Neural progenitor cell (in vitro differentiated cells): Measurements from ENCODE around the gene PER2. TPM values are rescaled to one million over a fixed set of nuclear protein-coding genes. Genes with fewer than 3 reads are reported as not detected.

Experiments used
- DNase-seq: peaks from one replicate; pipeline ENCODE4 v3.0.0-alpha.2; 2016; ENCODE audit warnings: low spot score
- H2AFZ ChIP-seq: fragments of 200-600 bp; sonication (generic); replicated peaks from 2 replicates; pipeline ENCODE4 v1.6.1; 2016; ENCODE audit warnings: antibody characterized with exemption
- H3F3A ChIP-seq: fragments of 200-600 bp; sonication (generic); 2 replicates; pipeline ENCODE4 v1.6.1; 2016; ENCODE audit warnings: antibody characterized with exemption, low read depth
- H3K27ac ChIP-seq: fragments of 200-600 bp; sonication (generic); 2 replicates; pipeline ENCODE4 v1.5.1; 2016; ENCODE audit warnings: mild to moderate bottlenecking
- H3K27me3 ChIP-seq: fragments of 200-600 bp; sonication (generic); 2 replicates; pipeline ENCODE4 v1.6.1; 2016; ENCODE audit warnings: mild to moderate bottlenecking, moderate library complexity
- H3K36me3 ChIP-seq: fragments of 200-600 bp; sonication (generic); 2 replicates; pipeline ENCODE4 v1.5.1; 2016
- H3K4me1 ChIP-seq: fragments of 200-600 bp; sonication (generic); 2 replicates; pipeline ENCODE4 v1.6.1; 2016; ENCODE audit warnings: mixed run types
- H3K4me2 ChIP-seq: fragments of 200-600 bp; sonication (generic); 2 replicates; pipeline ENCODE4 v1.6.1; 2016
- H3K4me3 ChIP-seq: fragments of 200-600 bp; sonication (generic); 2 replicates; pipeline ENCODE4 v1.5.1; 2016
- H3K79me2 ChIP-seq: fragments of 200-600 bp; sonication (generic); 2 replicates; pipeline ENCODE4 v1.6.1; 2016; ENCODE audit warnings: low read depth
- H3K9ac ChIP-seq: fragments of 200-600 bp; sonication (generic); 2 replicates; pipeline ENCODE4 v1.6.1; 2016
- H3K9me3 ChIP-seq: fragments of 200-600 bp; sonication (generic); 2 replicates; pipeline ENCODE4 v1.5.1; 2016; ENCODE audit warnings: low read depth
- H4K20me1 ChIP-seq: fragments of 200-600 bp; sonication (generic); 2 replicates; pipeline ENCODE4 v1.6.1; 2016; ENCODE audit warnings: low read depth
- H3K27ac Mint-ChIP-seq: 3 replicates; pipeline ENCODE4 v1.8.0; 2021; ENCODE audit warnings: mixed read lengths
- H3K27me3 Mint-ChIP-seq: 2 replicates; pipeline ENCODE4 v1.8.0; 2022; ENCODE audit warnings: low read depth, mild to moderate bottlenecking, inconsistent platforms, moderate library complexity, mixed read lengths; ENCODE audit not compliant: insufficient read depth
- H3K36me3 Mint-ChIP-seq: 3 replicates; pipeline ENCODE4 v1.8.0; 2021; ENCODE audit warnings: mixed read lengths
- H3K4me1 Mint-ChIP-seq: 3 replicates; pipeline ENCODE4 v1.8.0; 2021; ENCODE audit warnings: mixed read lengths
- H3K4me3 Mint-ChIP-seq: 3 replicates; pipeline ENCODE4 v1.8.0; 2021; ENCODE audit warnings: mild to moderate bottlenecking, moderate library complexity, mixed read lengths
- H3K9me3 Mint-ChIP-seq: 3 replicates; pipeline ENCODE4 v1.8.0; 2020; ENCODE audit warnings: mixed read lengths
- EZH2 ChIP-seq: fragments of 200-600 bp; sonication (generic); IDR thresholded peaks from 2 replicates; pipeline ENCODE4 v1.6.1; 2017; ENCODE audit warnings: antibody characterized with exemption, mild to moderate bottlenecking, moderate library complexity
- EZH2phosphoT487 ChIP-seq: fragments of 200-600 bp; sonication (generic); IDR thresholded peaks from 2 replicates; pipeline ENCODE4 v1.6.1; 2017; ENCODE audit warnings: antibody characterized with exemption
- total RNA-seq: library from RNA; depleted of rRNA; stranded (reverse); fragments of >200 nt; gene quantifications from 2 replicates; pipeline ENCODE4 v1.2.3, GENCODE V29; 2015; ENCODE audit warnings: low replicate concordance
- TF ChIP-seq, protein P1 (sequence below): fragments of 200-600 bp; sonication (generic); IDR thresholded peaks from 2 replicates; pipeline ENCODE4 v1.5.1; 2017; ENCODE audit warnings: antibody characterized with exemption, mild to moderate bottlenecking

Gene PER2
- total RNA-seq, 1 donor from 2014 or later: 1.4 TPM

DNA sequence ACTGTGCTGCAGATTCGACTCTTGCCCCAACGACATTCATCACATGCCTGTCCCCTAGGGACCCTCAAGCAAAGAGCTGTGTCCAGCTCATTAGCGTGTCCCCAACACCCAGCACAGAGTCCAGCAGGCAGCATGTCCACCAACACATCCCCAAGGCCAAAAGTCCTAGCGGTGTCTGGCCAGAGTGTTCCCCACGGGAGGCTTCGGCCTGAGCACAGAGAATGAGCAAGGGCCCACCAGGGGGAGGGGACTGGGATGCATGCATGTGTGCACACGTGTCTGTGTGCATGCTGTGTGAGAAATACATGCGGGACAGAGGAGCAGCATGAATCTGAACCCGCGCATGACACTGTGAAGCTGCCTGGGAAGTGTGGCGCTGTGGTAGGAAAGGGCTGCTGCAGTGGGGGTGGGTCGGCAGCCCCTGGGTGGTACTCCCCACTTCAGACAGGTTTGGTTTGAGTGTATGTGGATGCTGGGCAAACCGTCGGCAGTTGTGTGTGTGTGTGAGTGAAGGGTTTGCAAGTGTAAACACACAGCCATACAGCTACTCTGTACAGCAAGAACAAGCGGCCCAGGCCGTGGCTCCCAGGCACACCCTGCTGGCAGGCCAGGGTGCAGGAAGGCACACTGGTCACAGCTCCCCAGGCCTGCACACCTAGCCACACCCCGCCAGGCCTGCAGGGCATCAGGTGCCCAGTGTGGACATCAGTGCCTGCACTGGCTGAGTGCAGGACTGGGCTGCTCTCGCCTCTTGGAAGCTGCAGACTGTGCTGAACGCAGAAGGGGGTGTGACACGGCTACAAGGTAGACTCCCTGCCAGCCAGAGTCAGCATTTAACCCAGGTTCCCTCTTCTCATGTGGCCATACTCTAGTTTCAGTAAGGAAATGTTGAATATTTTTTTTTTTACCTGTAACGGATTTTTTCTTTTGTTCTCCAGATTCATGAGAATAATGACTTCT, 29.1 kb downstream of the PER2 start:
- Histone ChIP-seq H3K9me3 (no peaks in the 10 kb centered on the region), H3K4me2 (no peak overlapping the region), H3K27ac (no peak overlapping the region), H4K20me1 (peaks cover 7% of the 10 kb centered on the region), H2AFZ (no peak overlapping the region), H3K36me3 (no peaks in the 10 kb centered on the region), H3K4me3 (no peak overlapping the region), H3K4me1 (no peaks in the 10 kb centered on the region), H3K9ac (no peak overlapping the region), H3K27me3 (no peaks in the 10 kb centered on the region), H3F3A (peaks cover 4% of the 10 kb centered on the region), H3K79me2 (no peaks in the 10 kb centered on the region)
- Mint-ChIP-seq H3K4me3 (no peak overlapping the region), H3K36me3 (peaks cover 18% of the 10 kb centered on the region), H3K27me3 (peaks cover 2% of the 10 kb centered on the region), H3K4me1 (peaks cover 38% of the 10 kb centered on the region), H3K9me3 (no peaks in the 10 kb centered on the region), H3K27ac (peak overlapping the region; percentile 92)
- TF ChIP-seq EZH2phosphoT487 (no peak), EZH2 (no peak)
- TF ChIP-seq, protein P1, sequence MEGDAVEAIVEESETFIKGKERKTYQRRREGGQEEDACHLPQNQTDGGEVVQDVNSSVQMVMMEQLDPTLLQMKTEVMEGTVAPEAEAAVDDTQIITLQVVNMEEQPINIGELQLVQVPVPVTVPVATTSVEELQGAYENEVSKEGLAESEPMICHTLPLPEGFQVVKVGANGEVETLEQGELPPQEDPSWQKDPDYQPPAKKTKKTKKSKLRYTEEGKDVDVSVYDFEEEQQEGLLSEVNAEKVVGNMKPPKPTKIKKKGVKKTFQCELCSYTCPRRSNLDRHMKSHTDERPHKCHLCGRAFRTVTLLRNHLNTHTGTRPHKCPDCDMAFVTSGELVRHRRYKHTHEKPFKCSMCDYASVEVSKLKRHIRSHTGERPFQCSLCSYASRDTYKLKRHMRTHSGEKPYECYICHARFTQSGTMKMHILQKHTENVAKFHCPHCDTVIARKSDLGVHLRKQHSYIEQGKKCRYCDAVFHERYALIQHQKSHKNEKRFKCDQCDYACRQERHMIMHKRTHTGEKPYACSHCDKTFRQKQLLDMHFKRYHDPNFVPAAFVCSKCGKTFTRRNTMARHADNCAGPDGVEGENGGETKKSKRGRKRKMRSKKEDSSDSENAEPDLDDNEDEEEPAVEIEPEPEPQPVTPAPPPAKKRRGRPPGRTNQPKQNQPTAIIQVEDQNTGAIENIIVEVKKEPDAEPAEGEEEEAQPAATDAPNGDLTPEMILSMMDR: no peak
- DNase-seq: no peak

DNA sequence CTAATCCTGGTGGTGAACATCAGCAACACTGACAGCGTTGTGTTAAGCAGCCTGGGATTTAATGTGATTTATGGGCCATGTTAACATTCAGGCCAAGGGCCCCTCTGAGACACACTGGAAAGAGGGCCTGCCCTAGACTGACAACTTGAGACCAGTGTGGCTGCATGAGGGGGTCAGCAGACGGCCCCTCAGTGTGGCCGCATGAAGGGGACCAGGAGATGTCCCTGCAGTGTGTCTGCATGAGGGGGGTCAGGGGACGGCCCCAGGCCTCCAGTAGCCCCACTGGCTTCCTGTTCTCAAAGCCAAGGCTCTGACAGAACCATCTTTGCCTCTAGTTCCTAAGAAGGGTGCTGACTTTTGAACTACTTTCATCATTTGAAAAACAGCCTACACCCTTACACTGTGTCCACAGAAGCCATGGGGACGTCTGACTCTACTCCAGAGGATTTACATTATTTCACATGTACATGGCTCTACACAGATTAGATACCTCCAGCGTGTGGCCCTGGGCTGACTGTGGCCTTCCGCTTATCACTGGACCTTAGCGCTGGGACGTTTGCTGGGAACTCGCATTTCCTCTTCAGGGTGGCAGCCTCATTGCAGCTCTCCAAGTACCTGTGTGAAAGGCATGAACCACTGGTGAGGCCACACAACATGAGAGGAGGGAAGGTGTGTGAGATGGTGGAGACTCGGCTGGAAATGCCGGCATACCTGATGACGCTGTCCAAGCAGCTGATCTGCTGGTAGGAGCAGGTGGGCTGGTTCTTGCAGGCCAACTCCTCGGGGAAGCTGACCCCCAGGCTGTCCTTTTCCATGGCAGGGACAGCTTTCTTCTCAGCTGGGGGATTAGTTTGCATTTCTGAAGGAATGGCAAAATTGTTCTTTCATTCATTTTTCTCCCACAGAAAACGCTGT, 30.4 kb downstream of the PER2 start:
- Histone ChIP-seq H3K4me1 (no peaks in the 10 kb centered on the region), H4K20me1 (peaks cover 7% of the 10 kb centered on the region), H3K79me2 (no peaks in the 10 kb centered on the region), H3K9ac (no peak overlapping the region), H3K9me3 (no peaks in the 10 kb centered on the region), H3K36me3 (no peaks in the 10 kb centered on the region), H3F3A (peaks cover under 1% of the 10 kb centered on the region), H3K27ac (no peak overlapping the region), H3K4me2 (no peak overlapping the region), H3K4me3 (no peak overlapping the region), H2AFZ (no peak overlapping the region), H3K27me3 (no peaks in the 10 kb centered on the region)
- peaks cover 32% of the 10 kb centered on the region for H3K4me1 Mint-ChIP-seq
- H3K4me3 Mint-ChIP-seq: no peak overlapping the region
- H3K36me3 Mint-ChIP-seq: peaks cover 18% of the 10 kb centered on the region
- no peaks in the 10 kb centered on the region for H3K9me3 Mint-ChIP-seq
- DNase-seq: no peak
- TF ChIP-seq EZH2 (no peak), EZH2phosphoT487 (no peak)
- TF ChIP-seq, protein P1: no peak
- H3K27me3 Mint-ChIP-seq: peaks cover 3% of the 10 kb centered on the region
- no peak overlapping the region for H3K27ac Mint-ChIP-seq

DNA sequence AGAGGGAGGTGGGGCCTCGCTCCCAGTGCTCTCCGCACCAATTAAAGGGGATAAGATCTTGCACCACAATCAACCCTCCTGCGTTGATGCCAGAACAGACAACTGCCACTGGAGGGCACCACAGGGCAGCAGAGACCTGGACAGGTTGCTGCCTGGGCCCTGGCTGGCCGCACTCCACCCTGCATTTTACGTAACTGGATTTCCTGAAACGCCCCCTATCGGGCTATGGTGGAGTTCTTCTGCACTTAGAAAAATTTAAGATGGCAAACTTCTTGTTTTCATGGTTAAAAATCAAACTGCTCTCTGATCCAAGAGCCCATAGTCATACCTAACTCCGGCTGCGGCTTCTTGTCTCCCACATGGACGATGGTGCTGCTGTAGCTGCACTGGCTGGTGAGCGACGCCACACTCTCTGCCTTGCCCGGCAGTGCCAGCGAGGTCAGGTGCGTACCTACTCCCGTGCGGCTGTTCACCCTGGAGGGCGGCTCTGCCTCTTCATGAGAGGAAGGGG, 31.8 kb downstream of the PER2 start:
- Mint-ChIP-seq H3K4me1 (peaks cover 24% of the 10 kb centered on the region), H3K36me3 (peaks cover 16% of the 10 kb centered on the region), H3K27me3 (peaks cover 4% of the 10 kb centered on the region), H3K9me3 (no peaks in the 10 kb centered on the region), H3K27ac (peak overlapping the region; percentile 60), H3K4me3 (no peak overlapping the region)
- Histone ChIP-seq H2AFZ (no peak overlapping the region), H3K9me3 (no peaks in the 10 kb centered on the region), H3K4me3 (no peak overlapping the region), H3K36me3 (no peaks in the 10 kb centered on the region), H3K9ac (no peak overlapping the region), H3K4me2 (no peak overlapping the region), H3K27ac (no peak overlapping the region), H3K4me1 (no peaks in the 10 kb centered on the region), H3K79me2 (no peaks in the 10 kb centered on the region), H3K27me3 (no peaks in the 10 kb centered on the region), H4K20me1 (peaks cover 7% of the 10 kb centered on the region), H3F3A (no peaks in the 10 kb centered on the region)
- TF ChIP-seq EZH2: no peak
- TF ChIP-seq, protein P1: peak; percentile 100
- DNase-seq: peak; percentile 96
